SU-DHL-6 (cell line): ENCODE measurements around the gene PTPRG.
"Not testable (repeated sequence)": the region's sequence is repeated elsewhere in the genome, so short reads cannot be mapped to it uniquely, and the experiment has no call there.

ENCODE experiments used
- H2AFZ ChIP-seq: fragments of 200-600 bp; sonication (generic); 2 replicates; pipeline ENCODE4 v1.6.1; 2014; ENCODE audit warnings: low read depth, mild to moderate bottlenecking, moderate library complexity, mixed read lengths, antibody characterized with exemption, low read length; ENCODE audit not compliant: severe bottlenecking
- H3F3A ChIP-seq: fragments of 200-600 bp; shearing (Covaris generic); 2 replicates; pipeline ENCODE4 v1.6.0; 2016; ENCODE audit warnings: antibody characterized with exemption, mild to moderate bottlenecking; ENCODE audit not compliant: insufficient read depth
- H3K27ac ChIP-seq: fragments of 200-600 bp; sonication (generic); 2 replicates; pipeline ENCODE4 v1.5.1; 2016; ENCODE audit warnings: low read depth, mild to moderate bottlenecking, low read length, moderate library complexity, mixed read lengths
- H3K27me3 ChIP-seq: fragments of 200-600 bp; sonication (generic), shearing (Covaris generic); 2 replicates; pipeline ENCODE4 v1.6.0; 2014; ENCODE audit warnings: mild to moderate bottlenecking, low read length
- H3K36me3 ChIP-seq: fragments of 200-600 bp; sonication (generic); 2 replicates; pipeline ENCODE4 v1.6.1; 2014; ENCODE audit warnings: mild to moderate bottlenecking, low read length, mixed read lengths
- H3K4me2 ChIP-seq: fragments of 300-600, 200-600 bp; shearing (Covaris generic), sonication (generic); 2 replicates; pipeline ENCODE4 v1.6.0; 2014; ENCODE audit warnings: low read length, low read depth, mild to moderate bottlenecking; ENCODE audit not compliant: poor library complexity, severe bottlenecking
- H3K4me3 ChIP-seq: fragments of 200-600 bp; sonication (generic); 2 replicates; pipeline ENCODE4 v1.5.1; 2014; ENCODE audit warnings: antibody characterized with exemption, low read length, mild to moderate bottlenecking, mixed read lengths; ENCODE audit not compliant: insufficient read depth, poor library complexity, severe bottlenecking
- H3K79me2 ChIP-seq: fragments of 200-600 bp; sonication (generic); 2 replicates; pipeline ENCODE4 v1.6.1; 2014; ENCODE audit warnings: mild to moderate bottlenecking, low read length, moderate library complexity; ENCODE audit not compliant: insufficient read depth
- H3K9ac ChIP-seq: fragments of 200-600 bp; sonication (generic); 2 replicates; pipeline ENCODE4 v1.7.0; 2014; ENCODE audit warnings: mild to moderate bottlenecking, low read length
- H3K9me2 ChIP-seq: fragments of 200-600 bp; sonication (generic); replicated peaks from 2 replicates; pipeline ENCODE4 v1.6.1; 2014; ENCODE audit warnings: low read length; ENCODE audit not compliant: insufficient read depth
- H3K9me3 ChIP-seq: fragments of 200-600 bp; sonication (generic); 2 replicates; pipeline ENCODE4 v1.6.1; 2014; ENCODE audit warnings: low read length, mixed read lengths; ENCODE audit not compliant: insufficient read depth
- H4K20me1 ChIP-seq: fragments of 200-600 bp; sonication (generic); 2 replicates; pipeline ENCODE4 v1.6.1; 2014; ENCODE audit warnings: low read depth, mild to moderate bottlenecking, antibody characterized with exemption, low read length, moderate library complexity, mixed read lengths
- EZH2phosphoT487 ChIP-seq: fragments of 200-600 bp; sonication (generic), shearing (Covaris generic); conservative IDR thresholded peaks from 2 replicates; pipeline ENCODE4 v1.6.1; 2018; ENCODE audit warnings: mild to moderate bottlenecking, antibody characterized with exemption, low read length, moderate library complexity, mixed read lengths
- TF ChIP-seq, protein P1 (sequence below): fragments of 200-600 bp; sonication (generic); IDR thresholded peaks from one replicate; pipeline ENCODE4 v1.5.1; 2017; ENCODE audit warnings: antibody characterized with exemption, mild to moderate bottlenecking, low read length, moderate library complexity; ENCODE audit not compliant: insufficient read depth, poor library complexity, severe bottlenecking

PTPRG gene

DNA sequence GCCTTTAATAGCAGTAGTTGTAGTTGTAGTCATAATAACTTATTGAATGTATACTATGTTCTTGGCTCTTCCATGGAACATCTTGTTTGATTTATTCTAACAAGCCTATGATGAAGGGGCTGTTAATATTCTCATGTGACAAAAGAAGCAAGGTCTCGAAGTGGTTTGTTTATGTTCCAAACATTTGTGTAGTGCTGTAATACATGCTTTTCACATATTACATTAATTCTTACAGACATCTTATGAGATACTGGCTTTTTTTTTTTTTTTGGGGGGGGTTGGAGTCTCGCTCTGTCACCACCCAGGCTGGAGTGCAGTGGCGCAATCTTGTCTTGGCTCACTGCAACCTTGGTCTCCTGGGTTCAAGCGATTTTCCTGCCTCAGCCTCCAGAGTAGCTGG is 252.3 kb downstream of the PTPRG start:
- H3K4me2 ChIP-seq = no peak overlapping the region
- no peaks in the 10 kb centered on the region for H3F3A ChIP-seq
- TF ChIP-seq EZH2phosphoT487 = no peak
- TF ChIP-seq, protein P1, sequence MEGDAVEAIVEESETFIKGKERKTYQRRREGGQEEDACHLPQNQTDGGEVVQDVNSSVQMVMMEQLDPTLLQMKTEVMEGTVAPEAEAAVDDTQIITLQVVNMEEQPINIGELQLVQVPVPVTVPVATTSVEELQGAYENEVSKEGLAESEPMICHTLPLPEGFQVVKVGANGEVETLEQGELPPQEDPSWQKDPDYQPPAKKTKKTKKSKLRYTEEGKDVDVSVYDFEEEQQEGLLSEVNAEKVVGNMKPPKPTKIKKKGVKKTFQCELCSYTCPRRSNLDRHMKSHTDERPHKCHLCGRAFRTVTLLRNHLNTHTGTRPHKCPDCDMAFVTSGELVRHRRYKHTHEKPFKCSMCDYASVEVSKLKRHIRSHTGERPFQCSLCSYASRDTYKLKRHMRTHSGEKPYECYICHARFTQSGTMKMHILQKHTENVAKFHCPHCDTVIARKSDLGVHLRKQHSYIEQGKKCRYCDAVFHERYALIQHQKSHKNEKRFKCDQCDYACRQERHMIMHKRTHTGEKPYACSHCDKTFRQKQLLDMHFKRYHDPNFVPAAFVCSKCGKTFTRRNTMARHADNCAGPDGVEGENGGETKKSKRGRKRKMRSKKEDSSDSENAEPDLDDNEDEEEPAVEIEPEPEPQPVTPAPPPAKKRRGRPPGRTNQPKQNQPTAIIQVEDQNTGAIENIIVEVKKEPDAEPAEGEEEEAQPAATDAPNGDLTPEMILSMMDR = no peak
- no peaks in the 10 kb centered on the region for H4K20me1 ChIP-seq
- no peak overlapping the region for H3K4me3 ChIP-seq
- no peaks in the 10 kb centered on the region for H3K79me2 ChIP-seq
- H3K27ac ChIP-seq = no peak overlapping the region
- no peaks in the 10 kb centered on the region for H3K36me3 ChIP-seq
- H3K9me2 ChIP-seq = no peaks in the 10 kb centered on the region
- H3K9me3 ChIP-seq = no peaks in the 10 kb centered on the region
- H3K27me3 ChIP-seq = no peaks in the 10 kb centered on the region
- no peak overlapping the region for H2AFZ ChIP-seq
- H3K9ac ChIP-seq = no peak overlapping the region

DNA sequence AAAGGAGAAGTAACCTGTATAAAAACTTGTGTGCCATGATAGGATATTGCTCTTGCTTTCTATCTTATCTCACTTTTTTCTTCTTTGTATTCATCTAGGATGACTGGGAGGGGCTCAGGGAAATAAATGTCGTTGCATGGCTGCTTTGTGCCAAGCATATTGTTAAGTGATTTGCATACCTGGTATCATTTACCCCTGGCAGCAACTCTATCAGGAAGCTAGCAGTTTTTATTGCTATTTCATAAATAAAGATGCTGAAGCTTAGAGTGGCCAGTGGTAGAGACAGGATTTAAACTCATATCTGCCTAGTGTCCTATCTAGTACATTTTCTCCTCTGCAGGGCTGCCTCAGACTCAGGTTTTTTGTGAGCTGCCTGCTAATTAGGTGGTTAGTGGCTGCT is 253.3 kb downstream of the PTPRG start:
- H3K9me2 ChIP-seq = no peaks in the 10 kb centered on the region
- no peaks in the 10 kb centered on the region for H3K9me3 ChIP-seq
- H4K20me1 ChIP-seq = no peaks in the 10 kb centered on the region
- no peaks in the 10 kb centered on the region for H3F3A ChIP-seq
- H3K9ac ChIP-seq = no peak overlapping the region
- no peaks in the 10 kb centered on the region for H3K79me2 ChIP-seq
- H2AFZ ChIP-seq = no peak overlapping the region
- TF ChIP-seq, protein P1 = no peak
- TF ChIP-seq EZH2phosphoT487 = no peak
- no peak overlapping the region for H3K4me3 ChIP-seq
- H3K27ac ChIP-seq = no peak overlapping the region
- H3K36me3 ChIP-seq = no peaks in the 10 kb centered on the region
- no peaks in the 10 kb centered on the region for H3K27me3 ChIP-seq
- no peak overlapping the region for H3K4me2 ChIP-seq

DNA sequence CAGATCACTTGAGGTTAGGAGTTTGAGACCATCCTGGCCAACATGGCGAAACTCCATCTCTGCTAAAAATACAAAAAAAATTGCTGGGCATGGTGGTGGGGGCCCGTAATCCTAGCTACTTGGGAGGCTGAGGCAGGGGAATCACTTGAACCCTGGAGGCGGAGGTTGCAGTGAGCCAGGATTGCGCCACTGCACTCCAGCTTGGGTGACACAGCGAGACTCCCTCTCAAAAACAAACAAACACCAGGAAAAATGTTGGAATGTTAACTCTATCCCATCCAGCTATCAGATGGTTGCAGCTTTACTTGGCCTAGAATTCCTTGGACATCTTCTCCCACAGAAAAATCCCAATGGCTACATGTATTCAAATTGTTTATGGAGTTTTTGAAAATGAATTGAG is 254.9 kb downstream of the PTPRG start:
- not testable (repeated sequence) for H3K4me3 ChIP-seq, H3K9me2 ChIP-seq, H3K36me3 ChIP-seq, H4K20me1 ChIP-seq, H3K27ac ChIP-seq, H3K9me3 ChIP-seq, H3K27me3 ChIP-seq, H2AFZ ChIP-seq, H3F3A ChIP-seq, H3K4me2 ChIP-seq, H3K9ac ChIP-seq, H3K79me2 ChIP-seq

DNA sequence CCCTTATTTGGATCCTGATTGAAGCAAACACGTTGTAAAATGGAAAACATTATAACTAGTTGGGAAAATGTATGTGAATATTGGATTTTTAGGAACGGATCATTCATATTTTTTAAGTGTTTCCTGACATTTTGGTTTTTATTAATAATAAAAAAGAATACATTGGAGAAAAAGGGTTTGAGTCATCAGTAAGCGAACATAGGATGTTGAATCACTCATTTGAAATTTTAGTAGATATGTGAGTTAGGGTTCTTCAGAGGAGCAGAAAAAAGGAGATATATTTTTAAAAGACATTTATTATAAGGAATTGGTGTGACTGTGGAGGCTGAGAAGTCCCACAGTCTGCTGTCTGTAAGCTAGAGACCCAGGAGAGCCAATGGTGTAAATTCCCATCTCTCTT is 258.5 kb downstream of the PTPRG start:
- Histone ChIP-seq H3K36me3 (no peaks in the 10 kb centered on the region), H3K4me3 (no peak overlapping the region), H3K9me2 (no peaks in the 10 kb centered on the region), H3F3A (no peaks in the 10 kb centered on the region), H3K27ac (no peak overlapping the region), H3K27me3 (no peaks in the 10 kb centered on the region), H4K20me1 (no peaks in the 10 kb centered on the region), H3K4me2 (no peak overlapping the region), H2AFZ (no peak overlapping the region), H3K9ac (no peak overlapping the region), H3K79me2 (no peaks in the 10 kb centered on the region), H3K9me3 (no peaks in the 10 kb centered on the region)
- TF ChIP-seq, protein P1 = no peak
- no peak for TF ChIP-seq EZH2phosphoT487
